ENCODE measurements around the gene CEP162.
"Not testable (repeated sequence)": the region's sequence is repeated elsewhere in the genome, so short reads cannot be mapped to it uniquely, and the experiment has no call there.

CEP162 gene

DNA sequence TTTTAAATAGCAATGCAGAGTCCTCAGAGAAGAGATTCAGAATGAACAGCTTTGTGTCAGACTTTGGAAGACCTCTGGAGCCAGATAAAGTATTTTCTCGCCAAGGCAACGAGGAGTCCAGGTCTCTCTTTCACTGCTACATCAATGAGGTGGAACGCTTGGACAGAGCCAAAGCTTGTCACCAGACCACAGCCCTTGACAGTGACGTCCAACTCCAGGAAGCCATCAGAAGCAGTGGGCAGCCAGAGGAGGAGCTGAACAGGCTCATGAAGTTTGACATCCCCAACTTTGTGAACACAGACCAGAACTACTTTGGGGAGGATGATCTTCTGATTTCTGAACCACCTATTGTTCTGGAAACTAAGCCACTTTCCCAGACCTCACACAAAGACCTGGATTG, 138.4 kb downstream of the CEP162 start:
- no peak for DNase-seq

DNA sequence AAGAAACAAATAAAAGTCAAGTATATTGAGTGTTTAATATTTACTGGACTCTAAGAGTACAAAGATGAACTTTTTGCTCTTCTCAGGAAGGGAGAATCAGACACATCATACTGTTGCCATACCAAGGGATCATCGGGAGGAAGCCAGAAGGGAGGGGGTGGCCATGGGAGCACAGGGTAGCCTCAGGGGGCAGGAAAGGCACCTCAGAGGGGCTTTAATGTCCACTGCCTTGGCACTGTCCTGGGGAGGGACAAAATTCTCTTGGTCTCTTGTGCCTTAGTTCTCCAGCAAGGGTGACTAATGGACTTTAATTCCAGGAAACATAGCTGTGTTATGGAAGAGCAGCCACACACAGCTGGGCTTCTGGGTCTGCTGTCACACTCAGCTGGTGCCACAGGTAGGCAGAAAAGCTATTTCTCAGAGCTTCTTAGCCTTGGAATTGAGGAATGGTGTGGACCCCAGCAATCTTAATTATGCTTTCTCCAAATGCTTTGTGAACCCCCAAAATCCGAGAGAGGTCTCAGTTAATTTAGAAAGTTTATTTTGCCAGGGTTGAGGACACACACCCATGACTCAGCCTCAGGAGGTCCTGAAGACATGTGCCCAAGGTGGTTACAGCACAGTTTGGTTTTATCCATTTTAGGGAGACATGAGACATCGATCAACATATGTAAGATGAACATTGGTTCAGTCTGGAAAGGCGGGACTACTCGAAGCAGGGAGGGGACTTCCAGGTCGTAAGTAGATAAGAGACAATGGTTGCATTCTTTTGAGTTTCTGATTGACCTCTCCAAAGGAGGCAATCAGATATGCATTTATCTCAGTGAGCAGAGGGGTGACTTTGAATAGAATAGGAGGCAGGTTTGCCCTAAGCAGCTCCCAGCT, 140.7 kb downstream of the CEP162 start:
- H3K36me3 ChIP-seq: no peaks in the 10 kb centered on the region
- TF ChIP-seq, protein P1, sequence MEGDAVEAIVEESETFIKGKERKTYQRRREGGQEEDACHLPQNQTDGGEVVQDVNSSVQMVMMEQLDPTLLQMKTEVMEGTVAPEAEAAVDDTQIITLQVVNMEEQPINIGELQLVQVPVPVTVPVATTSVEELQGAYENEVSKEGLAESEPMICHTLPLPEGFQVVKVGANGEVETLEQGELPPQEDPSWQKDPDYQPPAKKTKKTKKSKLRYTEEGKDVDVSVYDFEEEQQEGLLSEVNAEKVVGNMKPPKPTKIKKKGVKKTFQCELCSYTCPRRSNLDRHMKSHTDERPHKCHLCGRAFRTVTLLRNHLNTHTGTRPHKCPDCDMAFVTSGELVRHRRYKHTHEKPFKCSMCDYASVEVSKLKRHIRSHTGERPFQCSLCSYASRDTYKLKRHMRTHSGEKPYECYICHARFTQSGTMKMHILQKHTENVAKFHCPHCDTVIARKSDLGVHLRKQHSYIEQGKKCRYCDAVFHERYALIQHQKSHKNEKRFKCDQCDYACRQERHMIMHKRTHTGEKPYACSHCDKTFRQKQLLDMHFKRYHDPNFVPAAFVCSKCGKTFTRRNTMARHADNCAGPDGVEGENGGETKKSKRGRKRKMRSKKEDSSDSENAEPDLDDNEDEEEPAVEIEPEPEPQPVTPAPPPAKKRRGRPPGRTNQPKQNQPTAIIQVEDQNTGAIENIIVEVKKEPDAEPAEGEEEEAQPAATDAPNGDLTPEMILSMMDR (IDR thresholded peaks at IDR 0.05; ENCODE audit: low read depth, low read length): no peak
- H3K4me3 ChIP-seq (ENCODE audit: low read depth, low read length): no peak overlapping the region
- no peaks in the 10 kb centered on the region for H3K27me3 ChIP-seq
- no peaks in the 10 kb centered on the region for H3K4me1 ChIP-seq
- DNase-seq: no peak
- H3K9me3 ChIP-seq: no peaks in the 10 kb centered on the region

More for the DNA sequence above, 138.4 kb downstream of the CEP162 start:
- Histone ChIP-seq H3K27me3 (no peaks in the 10 kb centered on the region), H3K9me3 (no peaks in the 10 kb centered on the region), H3K36me3 (no peaks in the 10 kb centered on the region), H3K4me1 (no peaks in the 10 kb centered on the region), H3K4me3 (ENCODE audit: low read depth, low read length) (no peak overlapping the region)
- TF ChIP-seq, protein P1 (IDR thresholded peaks at IDR 0.05; ENCODE audit: low read depth, low read length): no peak

DNA sequence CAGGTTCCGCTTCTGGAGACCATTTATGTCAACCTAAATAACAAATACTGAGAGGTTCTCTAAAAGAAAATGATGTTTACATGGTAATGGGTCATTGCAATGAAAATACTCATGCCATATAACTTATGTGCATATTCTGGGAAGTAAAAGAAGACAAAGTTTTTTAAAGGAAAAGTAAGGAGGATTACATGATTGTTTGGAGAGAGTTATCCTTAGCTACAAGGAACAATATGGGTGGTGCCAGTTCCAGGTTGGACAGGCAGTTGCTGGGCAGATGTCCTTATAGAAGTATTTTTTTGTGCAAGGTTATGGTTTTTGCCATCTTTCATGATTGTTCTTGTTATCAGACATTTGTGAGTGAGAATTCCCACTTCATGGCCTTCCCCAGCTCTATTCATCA, 141.4 kb downstream of the CEP162 start:
- H3K4me1 ChIP-seq: no peaks in the 10 kb centered on the region
- no peak overlapping the region for H3K4me3 ChIP-seq (ENCODE audit: low read depth, low read length)
- no peaks in the 10 kb centered on the region for H3K36me3 ChIP-seq
- no peaks in the 10 kb centered on the region for H3K27me3 ChIP-seq
- TF ChIP-seq, protein P1 (IDR thresholded peaks at IDR 0.05; ENCODE audit: low read depth, low read length): no peak
- DNase-seq: no peak
- H3K9me3 ChIP-seq: no peaks in the 10 kb centered on the region

DNA sequence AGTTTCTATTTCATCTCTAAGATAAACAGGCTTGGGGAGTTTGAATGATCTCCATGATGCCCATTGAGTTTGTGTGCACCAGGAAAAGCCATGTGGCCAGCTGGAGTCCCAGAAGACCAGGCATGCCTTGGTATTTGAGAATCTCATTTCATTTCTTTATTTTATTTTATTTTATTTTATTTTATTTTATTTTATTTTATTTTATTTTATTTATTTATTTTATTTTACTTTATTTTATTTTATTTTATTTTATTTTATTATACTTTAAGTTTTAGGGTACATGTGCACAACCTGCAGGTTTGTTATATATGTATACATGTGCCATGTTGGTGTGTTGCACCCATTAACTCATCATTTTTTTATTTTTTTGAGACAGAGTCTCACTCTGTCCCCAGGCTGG, 142.7 kb downstream of the CEP162 start:
- not testable (repeated sequence) for H3K36me3 ChIP-seq; H3K9me3 ChIP-seq; H3K4me3 ChIP-seq (ENCODE audit: low read depth, low read length); H3K4me1 ChIP-seq; DNase-seq; H3K27me3 ChIP-seq

DNA sequence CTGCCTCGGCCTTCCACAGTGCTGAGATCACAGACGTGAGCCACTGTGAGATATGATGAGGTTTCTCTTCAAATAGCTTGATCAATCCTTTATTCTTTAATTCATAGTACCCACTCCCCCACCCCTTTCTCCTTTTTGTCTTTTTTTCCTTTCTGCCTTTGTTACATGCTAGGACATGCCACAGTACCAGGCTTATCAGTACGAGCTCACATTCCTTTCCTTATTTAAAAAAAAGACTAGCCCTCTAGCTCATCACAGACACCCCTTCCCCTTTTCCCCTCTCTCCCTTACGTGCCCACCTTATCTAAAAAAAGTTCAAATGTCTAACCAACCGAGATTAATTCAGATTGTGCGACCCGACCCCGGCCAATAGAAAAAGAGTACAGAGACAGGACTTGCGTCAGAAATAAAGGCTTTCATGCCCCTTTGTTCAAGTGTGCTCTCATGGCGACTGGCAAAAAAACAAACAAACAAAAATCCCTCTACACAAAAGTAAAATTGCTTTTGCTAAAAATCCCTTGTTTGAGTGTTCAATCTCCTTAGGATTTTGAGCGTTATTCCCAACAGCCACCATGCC, 144.7 kb downstream of the CEP162 start:
- DNase-seq: no peak
- Histone ChIP-seq H3K4me1 (no peaks in the 10 kb centered on the region), H3K36me3 (no peaks in the 10 kb centered on the region), H3K4me3 (ENCODE audit: low read depth, low read length) (no peak overlapping the region), H3K9me3 (no peaks in the 10 kb centered on the region), H3K27me3 (no peaks in the 10 kb centered on the region)
- TF ChIP-seq, protein P1 (IDR thresholded peaks at IDR 0.05; ENCODE audit: low read depth, low read length): no peak

DNA sequence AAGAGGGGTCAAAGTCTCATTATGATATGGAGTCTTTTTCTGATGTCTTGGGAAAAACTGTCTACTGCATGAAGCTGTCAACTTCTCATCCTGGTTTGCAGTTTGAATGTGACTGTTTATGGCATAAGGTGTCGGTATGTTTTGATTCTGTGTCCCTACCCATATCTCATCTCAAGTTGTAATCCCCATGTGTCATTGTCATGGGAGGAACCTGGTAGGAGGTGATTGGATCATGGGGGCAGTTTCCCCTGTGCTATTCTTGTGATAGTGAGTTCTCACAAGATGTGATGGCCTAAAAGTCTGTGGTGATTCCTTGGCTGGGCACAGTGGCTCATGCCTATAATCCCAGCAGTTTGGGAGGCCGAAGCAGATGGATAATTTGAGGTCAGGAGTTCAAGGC, 146.2 kb downstream of the CEP162 start:
- Histone ChIP-seq H3K4me1 (no peaks in the 10 kb centered on the region), H3K27me3 (no peaks in the 10 kb centered on the region), H3K36me3 (no peaks in the 10 kb centered on the region), H3K9me3 (no peaks in the 10 kb centered on the region), H3K4me3 (ENCODE audit: low read depth, low read length) (no peak overlapping the region)
- TF ChIP-seq, protein P1 (IDR thresholded peaks at IDR 0.05; ENCODE audit: low read depth, low read length): no peak
- DNase-seq: no peak

Measured in BE2C (cell line).